ENCODE data around the gene RAB18. TPM values are rescaled to one million over a fixed set of nuclear protein-coding genes. Genes with fewer than 3 reads are reported as not detected.

The RAB18 gene
- total and polyA plus RNA-seq, 10 of the 15 experiments (the other 5 are each of a cell fraction or from before 2014, with no cell fraction given): 13.4 to 98.8 (median 42.1) TPM

- TF ChIP-seq E2F8 (IDR thresholded peaks at IDR 0.05; ENCODE audit: low read depth, partially characterized antibody) (peak; percentile 72), TARDBP (IDR thresholded peaks at IDR 0.05; ENCODE audit: borderline replicate concordance) (0 out of 2 replicates have a peak, but pooled peaks have one; percentile 64), SIN3A (IDR thresholded peaks at IDR 0.05; ENCODE audit: low read depth, low read length) (peak; percentile 86), SREBF2 (IDR thresholded peaks at IDR 0.05; ENCODE audit: low read length) (no peak), MXI1 (IDR thresholded peaks at IDR 0.05; ENCODE audit: low read depth, low read length) (peak; percentile 69; the same call in 1 of the 2 replicates), CREM (IDR thresholded peaks at IDR 0.05; ENCODE audit: low read depth) (peak; percentile 80), SMC3 (IDR thresholded peaks at IDR 0.05; ENCODE audit: borderline replicate concordance, low read length) (no peak), NBN (IDR thresholded peaks at IDR 0.05) (peak; percentile 89; the same call in 1 of the 2 replicates), NFXL1 (IDR thresholded peaks at IDR 0.05; ENCODE audit: borderline replicate concordance) (no peak), HDGF (IDR thresholded peaks at IDR 0.05) (no peak; the same call in 1 of the 2 replicates), EED (IDR thresholded peaks at IDR 0.05; ENCODE audit: low read depth) (no peak), FOXK2 (IDR thresholded peaks at IDR 0.05) (no peak), PAX5 (IDR thresholded peaks at IDR 0.05; ENCODE audit: borderline replicate concordance, low read depth, low read length) (peak; percentile 80), SKIL (IDR thresholded peaks at IDR 0.05; ENCODE audit: low read depth, poor library complexity, severe bottlenecking) (no peak), ZNF687 (IDR thresholded peaks at IDR 0.05) (peak; percentile 95), IRF5 (IDR thresholded peaks at IDR 0.05; ENCODE audit: borderline replicate concordance) (no peak), ZNF384 (IDR thresholded peaks at IDR 0.05; ENCODE audit: borderline replicate concordance, low read depth, low read length) (no peak), MLLT1 (IDR thresholded peaks at IDR 0.05) (0 out of 2 replicates have a peak, but pooled peaks have one; percentile 25)
Measured at GRCh38 chr10:27504007-27504807, at the start of gene RAB18 (continued).

Measured in GM12878 (cell line).